Nasal cavity respiratory epithelium epithelial cell of viscerocranial mucosa (primary cell): ENCODE results near the gene TMEM53. TPM values are rescaled to one million over a fixed set of nuclear protein-coding genes. Genes with fewer than 3 reads are reported as not detected.

Experiments used
- total RNA-seq: library from RNA; depleted of rRNA; stranded (reverse); fragments of >200 nt; gene quantifications from 2 replicates; pipeline ENCODE4 v1.2.3, GENCODE V29; 2014

Gene TMEM53
- total RNA-seq = 5.2 and 6.5 TPM in 2 replicates

DNA sequence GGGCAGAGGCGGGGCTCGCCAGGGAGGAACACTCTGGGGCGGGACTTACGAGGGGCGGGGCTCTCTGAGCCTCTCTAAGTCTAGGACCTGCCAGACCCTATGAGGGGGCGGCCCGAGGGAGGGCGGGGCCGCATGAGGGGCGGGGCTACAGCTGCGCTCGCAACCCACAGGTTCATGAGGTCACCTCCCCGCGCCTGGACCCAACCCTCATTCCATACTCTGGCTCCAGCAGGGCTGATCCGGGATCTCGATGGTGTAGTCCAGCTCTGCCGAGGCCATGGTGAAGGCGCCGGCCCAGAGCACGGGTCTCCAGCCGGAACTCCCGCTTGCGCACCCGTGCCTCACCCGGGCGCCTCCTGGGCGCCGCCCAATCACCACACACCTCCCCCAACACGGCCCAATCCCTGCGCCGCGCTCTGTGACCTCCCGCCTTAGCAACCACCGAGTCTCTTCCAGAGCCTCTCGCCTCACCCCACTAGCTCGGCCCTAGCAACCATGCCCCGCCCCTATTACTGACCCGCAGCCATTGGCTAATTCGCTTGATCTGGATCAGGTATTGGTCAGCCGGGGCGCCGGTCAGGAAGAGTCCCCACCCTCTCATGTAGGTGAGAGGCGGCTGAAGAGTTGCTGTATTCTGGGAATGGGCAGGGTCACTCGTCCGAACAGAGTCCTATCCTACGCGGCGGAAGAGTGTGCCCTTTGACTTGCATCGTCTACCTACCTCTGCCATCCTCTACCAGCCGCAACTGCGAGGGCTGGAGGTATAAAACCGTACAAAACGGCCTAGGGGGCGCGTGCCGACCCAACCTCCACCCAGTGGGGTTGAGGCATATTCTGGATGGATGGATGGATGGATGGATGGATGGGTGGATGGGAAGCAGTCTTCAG lies at the start of gene TMEM53, which contains the start of gene ARMH1:
TMEM53 (minus strand) TSS at position 369 of the 888 bp plus-strand sequence; CDS start at position 279, 90 bp downstream.
ARMH1 (plus strand) TSS at position 602 of the 888 bp plus-strand sequence. CDS start 14,984 bp downstream, outside the sequence.

Other genes starting within 250 kb of the TMEM53 start
- 0.34 and 0.57 TPM in 2 replicates for gene ARMH1, start 233 bp upstream of the TMEM53 start, total RNA-seq
- gene RNU5D-1, start 56.7 kb upstream of the TMEM53 start, total RNA-seq = not detected in 2 replicates
- gene KIF2C, start 65.4 kb upstream of the TMEM53 start, total RNA-seq = under 0.01 and 0.28 TPM in 2 replicates
- gene RPS8, start 101.1 kb upstream of the TMEM53 start, total RNA-seq = 1,350 and 2,168 TPM in 2 replicates
- under 0.01 TPM in 2 replicates for gene BEST4, start 113.7 kb upstream of the TMEM53 start, total RNA-seq
- gene PLK3, start 125.9 kb upstream of the TMEM53 start, total RNA-seq = 29.4 and 44.4 TPM in 2 replicates
- 0.14 and 0.34 TPM in 2 replicates for gene DYNLT4, start 132.9 kb upstream of the TMEM53 start, total RNA-seq
- gene BTBD19, start 134.0 kb upstream of the TMEM53 start, total RNA-seq = 1.4 and 1.9 TPM in 2 replicates
- under 0.01 and 0.14 TPM in 2 replicates for gene PTCH2, start 168.8 kb upstream of the TMEM53 start, total RNA-seq